ENCODE data around the gene TPSD1.

DNA sequence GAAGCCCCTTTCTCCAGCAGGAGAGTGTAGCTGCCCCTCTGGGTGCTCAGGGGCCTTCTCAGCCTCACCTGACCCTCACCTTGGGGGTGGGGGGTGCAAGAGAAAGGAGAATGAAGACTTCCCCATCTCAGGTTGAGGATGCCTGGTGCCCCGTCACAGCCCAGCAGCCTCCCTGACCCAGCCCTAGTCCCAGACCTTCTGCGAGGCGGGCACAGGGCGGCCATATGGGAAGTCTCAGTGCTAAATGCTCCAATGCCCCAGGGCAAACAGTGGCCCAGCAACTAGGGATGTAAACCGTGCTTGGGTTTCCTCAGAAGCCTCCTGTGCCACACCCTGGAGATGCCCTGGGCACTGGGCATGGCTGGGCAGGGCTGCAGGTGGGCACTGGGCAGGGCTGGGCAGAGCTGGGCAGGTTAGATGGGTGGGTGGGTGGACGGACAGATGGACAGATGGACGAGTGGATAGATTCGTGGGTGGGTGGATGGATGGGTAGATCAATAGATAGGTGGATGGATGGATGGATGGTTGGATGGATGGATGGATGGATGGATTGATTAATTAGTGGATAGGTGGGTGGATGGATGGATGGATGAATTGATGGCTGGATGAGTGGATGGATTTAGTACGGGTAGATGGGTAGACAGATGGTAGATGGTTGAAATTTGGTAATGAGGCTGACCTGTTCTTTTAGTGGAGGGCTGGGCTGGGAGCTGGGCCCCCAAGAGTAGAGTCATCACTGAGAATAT is 16.8 kb downstream of the TPSD1 start:
- no peak for TF ChIP-seq EZH2 (IDR thresholded peaks at IDR 0.05; ENCODE audit: low read length, unreplicated experiment)
- no peak for TF ChIP-seq CTCF (conservative IDR thresholded peaks at IDR 0.05; ENCODE audit: low read depth, low read length)
- TF ChIP-seq EZH2phosphoT487 (IDR thresholded peaks at IDR 0.05; ENCODE audit: borderline replicate concordance, low read length) = no peak
